Measurements from ENCODE around the gene CACNA2D3. TPM values are rescaled to one million over a fixed set of nuclear protein-coding genes. Genes with fewer than 3 reads are reported as not detected.

The CACNA2D3 gene
- total and polyA plus RNA-seq, 4 donors, result 0.38 to 2.5 (median 1.1) TPM

GRCh38 chr3:54847361-54847760 lies 725.0 kb downstream of the CACNA2D3 start:
- no peak for DNase-seq
- ATAC-seq (ENCODE audit: insufficient read depth, low FRiP score), result no peak
- Histone ChIP-seq H3K36me3 (ENCODE audit: control insufficient read depth in 4 of 4, insufficient read depth in 4 of 4, low read length in 4 of 4) (no peaks in the 10 kb centered on the region), H3K4me3 (no peak overlapping the region), H3K9ac (ENCODE audit: insufficient read depth in 1 of 2, low read length in 2 of 2) (no peak overlapping the region), H3K27ac (ENCODE audit: low read depth in 1 of 2, low read length in 1 of 2) (no peak overlapping the region), H3K9me3 (ENCODE audit: control insufficient read depth in 4 of 4, insufficient read depth in 3 of 4, low read length in 3 of 4) (peaks cover 0 to 2% (median 0%) of the 10 kb centered on the region in 4 donors), H3K27me3 (ENCODE audit: control insufficient read depth in 3 of 3, insufficient read depth in 3 of 3, low read length in 2 of 3) (peaks cover 0 to 24% (median 20%) of the 10 kb centered on the region in 3 donors), H3K4me1 (ENCODE audit: control insufficient read depth in 5 of 5, insufficient read depth in 5 of 5, low read length in 5 of 5) (no peaks in the 10 kb centered on the region)
- no peak for TF ChIP-seq CTCF (IDR thresholded peaks at IDR 0.05; ENCODE audit: control extremely low read depth, extremely low read depth)
- 92 to 93% methylated on average over 4 of the region's 4 CpGs for WGBS, 2 donors

DNA sequence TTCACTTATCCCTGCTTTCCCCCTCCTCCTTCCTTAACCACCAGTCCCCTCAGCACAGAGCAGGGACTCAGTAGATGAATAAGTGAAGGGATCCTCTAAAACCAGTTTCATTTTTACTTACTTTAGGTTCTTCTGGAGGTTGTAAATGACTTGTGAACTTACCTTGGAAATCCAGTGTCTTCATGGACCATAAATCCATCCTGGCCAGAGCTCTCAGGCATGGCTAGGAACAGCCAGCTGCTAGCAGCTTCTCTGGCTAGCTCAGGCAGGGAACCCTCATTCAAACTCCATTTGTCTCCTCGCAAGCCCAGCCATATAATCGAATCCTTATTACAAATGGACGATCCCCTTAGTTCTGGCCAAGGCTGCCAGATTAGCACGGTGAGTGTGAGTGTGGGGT lies 727.0 kb downstream of the CACNA2D3 start:
- Histone ChIP-seq H3K4me3 (no peak overlapping the region), H3K27ac (ENCODE audit: low read depth in 1 of 2, low read length in 1 of 2) (no peak overlapping the region), H3K9ac (ENCODE audit: insufficient read depth in 1 of 2, low read length in 2 of 2) (no peak overlapping the region), H3K4me1 (ENCODE audit: control insufficient read depth in 5 of 5, insufficient read depth in 5 of 5, low read length in 5 of 5) (no peaks in the 10 kb centered on the region), H3K36me3 (ENCODE audit: control insufficient read depth in 4 of 4, insufficient read depth in 4 of 4, low read length in 4 of 4) (no peaks in the 10 kb centered on the region), H3K9me3 (ENCODE audit: control insufficient read depth in 4 of 4, insufficient read depth in 3 of 4, low read length in 3 of 4) (peaks cover 0 to 2% (median 0%) of the 10 kb centered on the region in 4 donors), H3K27me3 (ENCODE audit: control insufficient read depth in 3 of 3, insufficient read depth in 3 of 3, low read length in 2 of 3) (peaks cover 0 to 37% (median 23%) of the 10 kb centered on the region in 3 donors)
- DNase-seq (no peak), ATAC-seq (ENCODE audit: insufficient read depth, low FRiP score) (no peak)
- TF ChIP-seq CTCF (IDR thresholded peaks at IDR 0.05; ENCODE audit: control extremely low read depth, extremely low read depth), result no peak
- 78 to 84% methylated on average over 4 of the region's 4 CpGs for WGBS, 2 donors

- Histone ChIP-seq H3K4me3 (no peak overlapping the region), H3K27ac (ENCODE audit: low read depth in 1 of 2, low read length in 1 of 2) (no peak overlapping the region), H3K36me3 (ENCODE audit: control insufficient read depth in 4 of 4, insufficient read depth in 4 of 4, low read length in 4 of 4) (no peaks in the 10 kb centered on the region), H3K9ac (ENCODE audit: insufficient read depth in 1 of 2, low read length in 2 of 2) (no peak overlapping the region), H3K27me3 (ENCODE audit: control insufficient read depth in 3 of 3, insufficient read depth in 3 of 3, low read length in 2 of 3) (peaks cover 0 to 37% (median 23%) of the 10 kb centered on the region in 3 donors), H3K4me1 (ENCODE audit: control insufficient read depth in 5 of 5, insufficient read depth in 5 of 5, low read length in 5 of 5) (no peaks in the 10 kb centered on the region), H3K9me3 (ENCODE audit: control insufficient read depth in 4 of 4, insufficient read depth in 3 of 4, low read length in 3 of 4) (peaks cover 0 to 2% (median 0%) of the 10 kb centered on the region in 4 donors)
- DNase-seq, result no peak
- TF ChIP-seq CTCF (IDR thresholded peaks at IDR 0.05; ENCODE audit: control extremely low read depth, extremely low read depth), result no peak
- WGBS, 2 donors, result 74 to 77% methylated on average over 2 of the region's 2 CpGs
- no peak for ATAC-seq (ENCODE audit: insufficient read depth, low FRiP score)
Measured at GRCh38 chr3:54850484-54851018, 728.2 kb downstream of the CACNA2D3 start.
